ENCODE results near the gene DNAJB2.

The DNAJB2 gene

GRCh38 chr2:219248845-219249202, 30.3 kb upstream of the DNAJB2 start:
- Histone ChIP-seq H3K27me3 (ENCODE audit: insufficient read depth, low read length) (no peaks in the 10 kb centered on the region), H3F3A (ENCODE audit: insufficient read depth, low read length) (no peaks in the 10 kb centered on the region), H3K9me3 (ENCODE audit: low read length) (no peaks in the 10 kb centered on the region), H3K9me2 (ENCODE audit: low read depth, low read length) (no peaks in the 10 kb centered on the region), H3K36me3 (ENCODE audit: insufficient read depth, low read length) (peaks cover 48% of the 10 kb centered on the region), H3K79me2 (ENCODE audit: insufficient read depth, low read length) (no peaks in the 10 kb centered on the region), H3K9ac (ENCODE audit: low read length) (peak overlapping the region; percentile 68), H3K27ac (ENCODE audit: low read depth, low read length, poor library complexity, severe bottlenecking) (peak overlapping the region; percentile 98), H4K20me1 (ENCODE audit: insufficient read depth, low read length) (no peaks in the 10 kb centered on the region), H3K4me3 (ENCODE audit: low read depth, low read length, poor library complexity, severe bottlenecking) (peak overlapping the region; percentile 51), H2AFZ (ENCODE audit: low read length) (no peak overlapping the region), H3K4me1 (ENCODE audit: insufficient read depth, low read length, severe bottlenecking) (peaks cover 78% of the 10 kb centered on the region), H3K4me2 (ENCODE audit: low read length) (peak overlapping the region; percentile 73)
- TF ChIP-seq EZH2 (IDR thresholded peaks at IDR 0.05; ENCODE audit: borderline replicate concordance, low read length) (no peak), CTCF (IDR thresholded peaks at IDR 0.05; ENCODE audit: low read length) (no peak)

DNA sequence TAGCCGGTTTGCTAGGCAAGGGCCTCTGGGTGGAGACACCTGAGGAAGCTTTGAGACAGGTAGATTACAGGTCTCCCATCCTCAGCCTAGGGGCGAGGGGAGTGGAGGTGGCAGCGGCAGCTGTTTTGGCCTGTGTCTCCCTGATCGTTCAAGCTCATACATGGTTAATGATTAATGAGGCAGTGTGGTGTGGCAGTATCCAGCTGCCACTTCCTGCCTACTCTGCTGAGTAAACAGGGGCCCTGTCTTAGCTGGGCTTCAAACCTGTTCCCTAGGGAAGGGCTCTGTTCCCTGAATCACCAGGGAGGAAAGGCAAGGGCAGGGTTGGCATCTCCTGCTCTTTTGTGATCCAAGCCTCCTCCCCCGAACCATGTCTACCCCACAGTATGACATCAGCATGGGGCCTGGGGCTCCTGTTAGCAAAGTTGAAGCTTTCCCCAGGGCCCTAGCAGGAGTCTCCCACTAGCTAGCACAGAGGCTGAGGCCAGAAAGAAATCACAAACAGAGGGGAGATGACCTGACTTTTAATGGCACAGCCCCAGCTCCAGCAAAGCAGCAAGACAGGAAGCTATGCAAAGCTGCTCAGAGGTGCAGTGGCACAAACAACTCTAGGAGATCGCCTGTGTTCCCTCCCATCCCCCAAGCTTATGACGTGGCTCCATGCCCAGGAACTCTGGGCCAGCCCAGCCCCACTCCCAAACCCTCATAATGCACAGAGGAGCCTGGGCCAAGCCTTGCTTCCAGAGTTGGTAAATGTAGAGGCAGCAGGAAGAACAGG, 29.8 kb upstream of the DNAJB2 start:
- Histone ChIP-seq H3K4me3 (ENCODE audit: low read depth, low read length, poor library complexity, severe bottlenecking) (peak overlapping the region; percentile 51), H3K27ac (ENCODE audit: low read depth, low read length, poor library complexity, severe bottlenecking) (peak overlapping the region; percentile 98), H3K79me2 (ENCODE audit: insufficient read depth, low read length) (no peaks in the 10 kb centered on the region), H3K9ac (ENCODE audit: low read length) (peak overlapping the region; percentile 68), H3K4me2 (ENCODE audit: low read length) (peak overlapping the region; percentile 73), H3K4me1 (ENCODE audit: insufficient read depth, low read length, severe bottlenecking) (peaks cover 80% of the 10 kb centered on the region), H3F3A (ENCODE audit: insufficient read depth, low read length) (no peaks in the 10 kb centered on the region), H3K27me3 (ENCODE audit: insufficient read depth, low read length) (no peaks in the 10 kb centered on the region), H2AFZ (ENCODE audit: low read length) (no peak overlapping the region), H3K9me2 (ENCODE audit: low read depth, low read length) (no peaks in the 10 kb centered on the region), H4K20me1 (ENCODE audit: insufficient read depth, low read length) (no peaks in the 10 kb centered on the region), H3K9me3 (ENCODE audit: low read length) (no peaks in the 10 kb centered on the region), H3K36me3 (ENCODE audit: insufficient read depth, low read length) (peaks cover 48% of the 10 kb centered on the region)
- TF ChIP-seq EZH2 (IDR thresholded peaks at IDR 0.05; ENCODE audit: borderline replicate concordance, low read length) (no peak), CTCF (IDR thresholded peaks at IDR 0.05; ENCODE audit: low read length) (no peak)

DNA sequence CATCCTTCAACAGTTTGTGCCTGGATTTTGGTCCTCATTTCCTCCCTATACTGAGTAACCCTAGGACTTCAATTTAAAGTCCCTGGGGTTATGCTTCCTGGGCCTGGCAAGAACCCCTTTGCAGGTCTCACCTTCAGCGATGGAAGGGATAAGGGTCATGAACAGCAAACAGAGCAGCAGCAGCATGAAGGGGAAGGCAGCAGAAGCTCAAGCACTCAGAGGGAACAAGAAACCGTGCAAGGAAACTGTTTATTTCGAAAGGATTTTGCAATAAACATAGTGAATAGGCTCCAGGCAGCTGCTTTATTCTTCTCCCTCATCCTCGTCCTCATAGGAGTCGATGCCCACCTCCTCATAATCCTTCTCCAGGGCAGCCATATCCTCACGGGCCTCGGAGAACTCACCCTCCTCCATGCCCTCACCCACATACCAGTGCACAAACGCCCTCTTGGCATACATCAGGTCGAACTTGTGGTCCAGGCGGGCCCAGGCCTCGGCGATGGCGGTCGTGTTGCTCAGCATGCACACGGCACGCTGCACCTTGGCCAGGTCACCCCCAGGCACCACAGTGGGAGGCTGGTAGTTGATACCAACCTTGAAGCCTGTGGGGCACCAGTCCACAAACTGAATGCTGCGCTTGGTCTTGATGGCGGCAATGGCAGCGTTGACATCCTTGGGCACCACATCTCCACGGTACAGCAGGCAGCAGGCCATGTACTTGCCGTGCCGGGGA, 29.0 kb upstream of the DNAJB2 start:
- Histone ChIP-seq H3K4me2 (ENCODE audit: low read length) (peak overlapping the region; percentile 73), H2AFZ (ENCODE audit: low read length) (no peak overlapping the region), H3K36me3 (ENCODE audit: insufficient read depth, low read length) (peaks cover 48% of the 10 kb centered on the region), H3K27me3 (ENCODE audit: insufficient read depth, low read length) (no peaks in the 10 kb centered on the region), H3K27ac (ENCODE audit: low read depth, low read length, poor library complexity, severe bottlenecking) (peak overlapping the region; percentile 98), H3K9ac (ENCODE audit: low read length) (peak overlapping the region; percentile 68), H3K9me2 (ENCODE audit: low read depth, low read length) (no peaks in the 10 kb centered on the region), H3K4me1 (ENCODE audit: insufficient read depth, low read length, severe bottlenecking) (peaks cover 83% of the 10 kb centered on the region), H3K79me2 (ENCODE audit: insufficient read depth, low read length) (no peaks in the 10 kb centered on the region), H3K9me3 (ENCODE audit: low read length) (no peaks in the 10 kb centered on the region), H3K4me3 (ENCODE audit: low read depth, low read length, poor library complexity, severe bottlenecking) (peak overlapping the region; percentile 51), H3F3A (ENCODE audit: insufficient read depth, low read length) (0 out of 2 replicates have a peak, but pooled peaks cover 2% of the 10 kb centered on the region), H4K20me1 (ENCODE audit: insufficient read depth, low read length) (no peaks in the 10 kb centered on the region)
- TF ChIP-seq EZH2 (IDR thresholded peaks at IDR 0.05; ENCODE audit: borderline replicate concordance, low read length) (no peak), CTCF (IDR thresholded peaks at IDR 0.05; ENCODE audit: low read length) (no peak)
